Fibroblast of the conjunctiva (primary cell): ENCODE results near the gene ANXA3.
"Not testable (repeated sequence)": the region's sequence is repeated elsewhere in the genome, so short reads cannot be mapped to it uniquely, and the experiment has no call there.

ENCODE experiments used
- DNase-seq: peaks from one replicate; pipeline ENCODE4 v3.0.0-alpha.2; 2010; ENCODE audit warnings: low read depth

Gene ANXA3

GRCh38 chr4:78571804-78572203 is 20.2 kb downstream of the ANXA3 start:
- no peak for DNase-seq

- no peak for DNase-seq
Observed at GRCh38 chr4:78578674-78579425, 27.3 kb downstream of the ANXA3 start.

- no peak for DNase-seq
Observed at GRCh38 chr4:78581618-78582017, 30.0 kb downstream of the ANXA3 start.

- DNase-seq, result no peak
Observed at GRCh38 chr4:78584863-78585547, 33.4 kb downstream of the ANXA3 start.

- DNase-seq, result no peak
Observed at GRCh38 chr4:78585633-78586032, 34.1 kb downstream of the ANXA3 start.

- DNase-seq, result no peak
Observed at GRCh38 chr4:78588894-78589545, 37.5 kb downstream of the ANXA3 start.

GRCh38 chr4:78591404-78591803 is 39.8 kb downstream of the ANXA3 start:
- no peak for DNase-seq

GRCh38 chr4:78592088-78592783 is 40.7 kb downstream of the ANXA3 start:
- no peak for DNase-seq

GRCh38 chr4:78596111-78596742 is 44.7 kb downstream of the ANXA3 start:
- no peak for DNase-seq

- DNase-seq, result not testable (repeated sequence)
Observed at GRCh38 chr4:78598431-78598830, 46.9 kb downstream of the ANXA3 start.

- no peak for DNase-seq
Observed at GRCh38 chr4:78599147-78599546, 47.6 kb downstream of the ANXA3 start.

- no peak for DNase-seq
Observed at GRCh38 chr4:78599931-78600375, 48.4 kb downstream of the ANXA3 start.

- DNase-seq, result no peak
Observed at GRCh38 chr4:78601013-78601412, 49.4 kb downstream of the ANXA3 start.

GRCh38 chr4:78602334-78602733 is 50.8 kb downstream of the ANXA3 start:
- no peak for DNase-seq

- DNase-seq, result no peak
Observed at GRCh38 chr4:78603384-78603783, 51.8 kb downstream of the ANXA3 start.

GRCh38 chr4:78604988-78605387 is 53.4 kb downstream of the ANXA3 start:
- DNase-seq, result no peak

- DNase-seq, result no peak
Observed at GRCh38 chr4:78606035-78606434, 54.5 kb downstream of the ANXA3 start.

GRCh38 chr4:78606530-78607095 is 55.0 kb downstream of the ANXA3 start:
- no peak for DNase-seq

- no peak for DNase-seq
Observed at GRCh38 chr4:78608684-78609083, 57.1 kb downstream of the ANXA3 start.

- no peak for DNase-seq
Observed at GRCh38 chr4:78609580-78609979, 58.0 kb downstream of the ANXA3 start.

GRCh38 chr4:78610546-78611214 is 59.1 kb downstream of the ANXA3 start:
- peak; percentile 17 for DNase-seq
